Activated CD8-positive, alpha-beta memory T cell treated with anti-CD3 and anti-CD28 coated beads for 1 hour (primary cell): ENCODE measurements around the gene BARX1.

Experiments used
- DNase-seq, 2 donors: peaks; one replicate each; pipeline ENCODE4 v3.0.0-alpha.2; 2020; ENCODE audit warnings: low read depth in 1 of 2; ENCODE audit errors: extremely low read depth in 1 of 2

The BARX1 gene

DNA sequence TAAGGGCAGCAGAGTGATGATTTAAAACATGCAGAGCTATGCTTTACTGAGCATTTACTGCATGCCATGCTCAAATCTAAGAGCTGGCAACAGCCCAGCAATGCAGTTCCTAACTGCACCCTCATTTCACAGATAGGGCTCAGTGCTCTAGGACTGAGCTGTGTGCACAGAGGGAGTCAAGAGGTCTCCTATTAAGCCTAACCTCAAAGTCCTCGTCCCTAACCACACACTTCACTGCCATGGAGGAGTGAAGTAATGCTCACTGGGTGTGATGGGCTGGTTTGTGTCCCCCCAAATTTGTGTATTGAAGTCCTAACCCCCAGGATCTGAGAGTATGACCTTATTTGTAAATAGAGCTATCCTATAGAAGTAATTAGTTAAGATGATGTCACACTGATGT is 25.9 kb downstream of the BARX1 start:
- no peak for DNase-seq

DNA sequence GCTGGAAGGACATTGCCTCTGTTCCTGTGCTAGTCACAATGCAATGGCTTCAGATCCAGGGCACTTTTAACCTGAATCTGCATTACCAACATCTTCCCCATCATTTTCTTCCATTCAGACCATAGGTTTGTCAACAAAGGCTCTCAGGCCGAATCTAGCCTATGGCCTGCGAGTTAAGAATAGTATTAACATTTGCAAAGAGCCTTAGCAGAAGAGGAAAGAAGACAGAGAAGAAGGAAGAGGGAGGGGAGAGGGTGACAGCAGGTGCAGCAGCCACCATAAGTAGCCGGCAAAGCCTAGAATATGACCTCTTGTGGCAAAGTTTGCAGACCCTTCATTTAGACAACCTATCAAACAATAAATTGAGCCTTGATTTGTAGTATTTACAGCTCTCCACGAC is 32.6 kb downstream of the BARX1 start:
- no peak for DNase-seq

DNA sequence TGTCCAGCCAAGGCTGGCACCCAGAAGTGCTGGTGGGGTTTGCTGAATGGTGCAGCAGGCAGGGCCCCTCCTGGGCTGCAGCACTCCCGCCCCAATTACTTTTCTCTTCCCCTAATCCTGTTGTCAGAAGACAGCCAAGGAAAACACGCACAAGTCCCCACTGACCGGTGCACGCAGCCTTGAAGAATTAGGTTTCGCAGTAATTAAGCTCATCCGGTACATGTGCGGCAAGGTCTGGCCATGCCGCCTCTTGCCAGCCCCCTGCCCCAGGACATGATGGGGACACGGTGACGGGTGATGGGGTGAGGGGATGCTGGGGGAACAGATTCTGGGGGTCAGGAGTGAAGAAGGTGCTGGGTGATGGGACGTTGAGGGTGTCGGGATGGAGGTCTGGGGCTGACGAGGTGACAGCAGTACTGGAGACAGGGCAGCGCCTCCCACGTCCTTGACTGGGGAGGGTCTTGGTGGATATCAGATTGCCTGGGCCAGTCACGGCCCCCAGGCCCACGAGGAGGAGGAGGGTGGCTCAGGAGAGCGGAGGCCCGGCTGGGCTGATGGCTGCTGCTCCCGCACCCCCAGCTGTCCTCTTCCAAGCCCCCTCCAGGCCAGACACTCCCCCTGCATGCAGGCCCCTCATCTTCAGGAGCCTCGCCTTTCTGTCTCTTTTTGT is 34.9 kb downstream of the BARX1 start:
- no peak for DNase-seq

DNA sequence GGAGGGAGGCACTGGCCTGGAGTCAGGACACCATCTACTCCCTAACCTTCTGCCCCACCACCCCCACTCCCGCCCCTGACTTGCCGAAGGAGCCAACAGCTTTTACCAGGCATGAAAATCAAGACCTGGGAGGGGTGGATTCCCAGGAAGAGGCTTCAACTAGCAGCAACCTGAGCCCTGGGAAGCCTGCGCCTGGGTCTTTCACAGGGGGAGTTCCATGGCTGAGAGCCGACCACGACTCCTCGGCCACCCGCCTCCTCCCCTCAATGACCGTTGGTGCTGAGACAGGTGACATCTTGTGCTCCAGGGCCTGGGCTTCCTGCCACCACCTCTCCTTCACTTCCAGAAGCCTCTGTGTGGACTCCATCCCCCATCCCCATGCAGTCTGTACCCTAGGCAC is 37.1 kb downstream of the BARX1 start:
- DNase-seq = no peak

- no peak for DNase-seq
These were observed 37.9 kb downstream of the BARX1 start for GRCh38 chr9:93917121-93917853.

DNA sequence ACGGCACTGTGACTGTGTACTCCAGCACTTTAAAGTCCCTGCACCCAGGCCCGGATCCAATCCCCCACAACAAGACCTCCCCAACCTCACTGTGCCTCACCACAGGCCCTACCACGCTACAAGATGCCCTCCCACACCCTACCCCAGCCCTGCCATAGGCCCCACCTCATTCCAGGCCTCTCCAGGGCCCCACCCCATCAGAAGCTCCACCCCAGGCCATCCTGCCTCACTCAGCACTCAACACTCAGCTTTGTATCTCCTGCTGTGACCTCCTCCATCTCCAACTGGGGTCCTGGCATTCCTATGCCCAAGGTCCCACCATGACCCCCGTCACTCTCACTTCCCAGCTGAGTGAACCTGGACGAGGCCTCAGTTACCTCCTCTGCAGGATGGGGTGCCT is 38.8 kb downstream of the BARX1 start:
- no peak for DNase-seq

- DNase-seq = no peak
These were observed 43.2 kb downstream of the BARX1 start for GRCh38 chr9:93911801-93912554.

GRCh38 chr9:93911136-93911745 is 43.9 kb downstream of the BARX1 start:
- DNase-seq = no peak

DNA sequence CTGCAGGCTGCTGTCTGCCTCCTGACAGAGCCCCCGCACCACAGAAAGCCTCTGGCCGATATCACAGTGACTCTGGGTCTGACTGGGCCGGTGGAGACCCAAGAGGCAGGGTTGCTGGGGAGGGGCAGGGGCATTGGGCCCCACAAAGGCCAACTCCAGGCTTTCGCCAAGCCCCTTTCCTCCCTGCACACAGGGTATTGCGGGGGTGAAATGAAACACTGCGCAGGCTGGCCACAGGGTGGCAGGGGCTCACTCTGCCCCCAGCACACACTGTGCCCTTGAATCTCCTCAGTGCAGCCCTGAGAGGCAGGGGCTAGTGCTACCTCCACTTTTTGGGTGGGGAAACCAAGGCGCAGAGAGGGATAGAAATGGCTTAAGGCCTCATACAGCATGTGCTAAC is 44.6 kb downstream of the BARX1 start:
- DNase-seq = no peak

DNA sequence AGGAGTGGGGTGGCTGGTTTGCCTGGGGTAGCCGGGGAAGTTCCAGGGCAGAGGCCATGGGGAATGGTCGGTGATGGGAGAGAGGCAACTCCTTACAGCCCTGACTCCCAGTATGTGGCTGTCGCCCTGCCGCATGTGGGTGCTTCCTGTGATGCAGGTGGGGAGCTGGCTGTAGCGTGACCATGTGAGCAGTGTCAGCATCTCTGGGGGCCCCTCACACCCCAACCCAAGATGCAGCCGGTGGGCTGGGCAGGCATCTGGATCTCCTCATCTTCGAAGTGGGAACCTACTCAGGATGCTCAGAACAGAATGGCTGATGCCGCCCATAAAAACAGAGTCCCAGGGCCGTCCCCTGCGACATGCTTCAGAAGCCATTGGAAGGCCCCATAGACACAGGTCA is 45.0 kb downstream of the BARX1 start:
- DNase-seq = no peak

GRCh38 chr9:93909242-93909616 is 45.9 kb downstream of the BARX1 start:
- no peak for DNase-seq

DNA sequence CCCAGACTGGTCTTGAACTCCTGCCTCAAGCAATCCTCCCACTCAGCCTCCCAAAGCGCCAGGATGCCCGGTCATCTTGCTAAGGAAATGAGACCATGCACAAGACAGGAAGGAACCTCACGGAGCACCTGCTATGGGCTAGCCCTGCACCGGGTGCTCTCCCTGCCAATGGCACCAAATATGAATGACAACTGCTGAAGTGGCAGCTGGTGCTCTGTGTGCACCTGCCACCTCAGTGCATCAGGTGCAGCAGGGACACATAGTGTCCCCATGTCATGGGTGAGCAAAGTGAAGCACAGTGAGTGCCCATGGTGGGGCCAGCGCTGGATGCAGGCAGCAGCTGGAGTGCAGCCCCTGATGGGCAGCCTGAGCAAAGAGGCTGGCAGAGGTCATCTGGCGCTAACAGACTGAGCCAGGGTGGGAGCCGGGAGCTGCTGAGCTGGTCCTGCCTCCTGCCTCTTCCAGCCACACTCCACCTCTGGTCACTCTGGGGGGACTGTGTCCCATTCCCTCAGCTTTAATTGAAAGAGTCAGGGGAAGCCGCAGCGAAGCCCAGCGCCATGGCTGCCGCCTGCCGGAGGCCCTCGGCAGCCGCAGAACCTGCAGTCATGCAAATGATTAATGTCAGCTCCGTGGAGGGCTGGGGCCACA is 46.4 kb downstream of the BARX1 start:
- no peak for DNase-seq

GRCh38 chr9:93907551-93908199 is 47.5 kb downstream of the BARX1 start:
- no peak for DNase-seq

DNA sequence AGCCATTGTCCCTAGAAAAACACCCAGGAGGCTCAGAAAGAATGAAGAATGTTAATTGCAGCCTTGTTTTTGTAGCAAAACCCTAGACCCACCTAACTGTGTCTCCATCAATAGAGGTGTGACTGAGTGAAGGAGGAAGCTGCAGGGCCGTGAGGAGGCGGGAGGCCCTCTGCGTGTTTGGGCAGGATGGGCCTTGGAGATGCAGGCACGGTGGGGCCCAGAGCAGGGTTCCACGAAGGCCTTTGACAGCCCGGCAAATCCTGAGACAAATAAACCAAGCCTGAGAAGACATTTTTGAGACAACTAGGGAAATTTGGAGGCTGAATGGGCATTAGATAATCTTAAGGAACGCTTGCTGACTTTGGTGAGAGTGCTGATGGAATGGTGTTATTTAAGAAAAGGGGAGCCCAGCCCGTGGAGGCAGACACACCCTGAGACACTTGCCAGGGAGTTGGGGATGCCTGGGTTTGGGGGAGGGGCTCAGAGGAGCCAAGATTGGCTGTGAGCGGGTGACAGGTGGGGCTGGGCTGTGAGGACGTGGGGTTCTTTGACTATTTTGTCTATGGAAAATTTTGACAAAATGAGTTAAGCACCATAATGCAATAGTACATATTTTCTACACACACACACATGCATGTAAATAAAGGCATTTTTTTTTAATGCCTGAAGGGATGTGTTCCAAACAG is 48.8 kb downstream of the BARX1 start:
- DNase-seq = no peak

DNA sequence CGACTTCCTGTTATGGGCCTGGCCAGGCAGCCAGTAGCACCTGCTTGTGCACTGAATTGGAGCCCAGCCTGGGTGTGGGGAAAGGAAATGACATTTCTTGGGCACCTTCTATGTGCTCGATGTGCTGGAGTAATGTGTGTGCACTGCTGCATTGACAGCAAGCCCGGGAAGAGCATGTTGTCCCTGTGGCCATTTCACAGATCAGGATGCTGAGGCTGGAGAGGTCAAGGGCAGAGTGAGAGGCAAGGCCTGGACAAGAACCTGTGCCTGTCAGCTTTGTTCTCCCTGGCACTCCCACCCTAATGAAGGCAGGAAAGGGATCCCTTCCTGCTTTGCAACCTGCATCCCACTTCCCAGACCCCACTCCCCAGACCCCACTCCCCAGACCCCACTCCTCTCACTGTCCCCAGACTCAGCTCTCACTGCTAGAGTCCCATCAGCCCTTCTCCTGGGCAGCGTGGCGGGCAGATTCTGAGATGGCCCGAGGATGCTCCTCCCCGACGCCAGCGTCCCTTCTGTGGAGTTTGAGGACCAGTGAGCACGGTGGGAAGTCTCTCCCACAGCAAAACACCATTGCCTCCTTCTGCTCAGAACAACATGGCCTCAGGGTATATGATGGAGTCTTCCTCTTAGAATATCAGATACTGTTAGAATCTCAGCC is 49.6 kb downstream of the BARX1 start:
- no peak for DNase-seq

DNA sequence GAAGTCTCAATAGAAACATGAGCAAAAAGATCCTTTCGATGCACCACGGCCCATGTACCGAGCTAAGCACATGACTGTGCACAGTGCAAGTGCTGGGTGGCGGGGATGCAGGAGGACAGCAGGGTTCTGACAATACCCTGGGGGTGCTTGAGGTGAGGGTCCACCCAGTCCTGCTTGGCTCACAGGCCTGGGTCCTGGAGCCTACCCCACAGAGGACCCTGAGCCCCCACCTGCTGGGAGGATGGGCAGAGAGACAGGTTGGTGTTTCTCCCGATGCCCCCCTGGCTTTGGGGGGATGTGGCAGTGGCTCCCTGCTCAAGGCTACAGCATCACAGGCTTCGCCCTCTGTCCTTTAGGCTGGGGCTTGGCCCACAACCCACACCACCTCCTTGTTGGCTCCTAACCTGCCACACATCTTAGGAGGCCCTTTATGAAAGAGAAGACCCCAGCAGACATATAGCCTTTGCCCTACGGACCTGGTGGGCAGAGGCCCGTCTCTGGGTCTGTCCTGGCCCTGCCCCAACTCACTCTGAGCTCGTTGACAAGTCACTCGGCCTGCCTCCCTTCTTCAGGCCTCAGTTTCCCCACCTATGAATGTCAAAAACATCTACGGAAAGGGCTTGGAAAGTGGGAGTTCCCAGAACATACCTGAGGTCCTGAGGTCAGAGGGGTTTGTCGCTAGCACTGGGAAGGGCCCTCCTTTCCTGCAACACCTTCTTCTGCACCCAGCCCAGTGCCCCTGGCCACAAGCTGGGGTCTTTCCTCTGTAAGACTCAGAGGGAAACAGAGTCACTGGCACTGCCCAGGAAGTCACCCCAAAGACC is 50.3 kb downstream of the BARX1 start:
- no peak for DNase-seq

DNA sequence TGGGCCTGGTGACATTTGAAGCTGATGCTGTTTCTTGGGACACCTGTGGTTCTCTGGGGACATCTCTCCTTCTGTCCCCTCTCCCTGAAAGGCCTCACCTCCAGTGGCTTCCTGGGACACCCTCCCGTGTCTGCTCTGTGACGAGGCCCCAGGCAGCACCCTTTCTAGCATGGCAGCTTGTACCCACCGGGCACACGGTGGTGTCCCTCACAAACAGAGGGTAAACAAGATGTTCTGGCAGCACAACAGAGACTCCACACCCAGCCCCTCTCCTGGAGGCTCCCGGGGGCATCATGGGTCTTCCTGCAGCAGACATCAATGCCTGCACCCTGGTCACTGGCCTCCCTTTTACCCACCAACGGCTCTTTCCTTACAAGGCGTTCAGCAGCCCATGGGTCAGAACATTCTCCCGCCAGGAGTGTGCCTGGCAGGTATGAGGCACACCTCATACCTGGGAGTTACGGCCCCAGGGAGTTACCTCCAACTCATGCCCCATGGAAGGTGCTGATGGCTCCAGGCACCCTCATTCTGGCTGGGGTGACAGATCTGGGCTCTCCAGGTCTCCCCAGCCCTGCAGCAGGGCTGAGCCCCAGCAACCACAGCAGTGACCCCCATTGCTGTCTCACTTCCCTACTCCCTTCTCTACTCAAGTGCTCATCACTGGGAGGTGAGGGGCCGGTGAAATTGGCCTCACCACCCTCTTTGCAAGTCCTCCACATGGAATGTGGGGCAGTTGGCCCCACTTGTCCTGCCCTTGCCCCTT is 51.1 kb downstream of the BARX1 start:
- DNase-seq = no peak
